Measurements from ENCODE around the gene EPHB2.

The EPHB2 gene

GRCh38 chr1:22687191-22687590 is 23.4 kb upstream of the EPHB2 start:
- Histone ChIP-seq H3K36me3 (ENCODE audit: control insufficient read depth, insufficient read depth, low read length) (no peaks in the 10 kb centered on the region), H3K4me3 (replicated peaks; ENCODE audit: low read depth, low read length) (no peak overlapping the region), H3K27me3 (replicated peaks; ENCODE audit: control insufficient read depth, insufficient read depth, low read length) (peaks cover 1% of the 10 kb centered on the region)
- TF ChIP-seq, protein P1, sequence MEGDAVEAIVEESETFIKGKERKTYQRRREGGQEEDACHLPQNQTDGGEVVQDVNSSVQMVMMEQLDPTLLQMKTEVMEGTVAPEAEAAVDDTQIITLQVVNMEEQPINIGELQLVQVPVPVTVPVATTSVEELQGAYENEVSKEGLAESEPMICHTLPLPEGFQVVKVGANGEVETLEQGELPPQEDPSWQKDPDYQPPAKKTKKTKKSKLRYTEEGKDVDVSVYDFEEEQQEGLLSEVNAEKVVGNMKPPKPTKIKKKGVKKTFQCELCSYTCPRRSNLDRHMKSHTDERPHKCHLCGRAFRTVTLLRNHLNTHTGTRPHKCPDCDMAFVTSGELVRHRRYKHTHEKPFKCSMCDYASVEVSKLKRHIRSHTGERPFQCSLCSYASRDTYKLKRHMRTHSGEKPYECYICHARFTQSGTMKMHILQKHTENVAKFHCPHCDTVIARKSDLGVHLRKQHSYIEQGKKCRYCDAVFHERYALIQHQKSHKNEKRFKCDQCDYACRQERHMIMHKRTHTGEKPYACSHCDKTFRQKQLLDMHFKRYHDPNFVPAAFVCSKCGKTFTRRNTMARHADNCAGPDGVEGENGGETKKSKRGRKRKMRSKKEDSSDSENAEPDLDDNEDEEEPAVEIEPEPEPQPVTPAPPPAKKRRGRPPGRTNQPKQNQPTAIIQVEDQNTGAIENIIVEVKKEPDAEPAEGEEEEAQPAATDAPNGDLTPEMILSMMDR (IDR thresholded peaks at IDR 0.05; ENCODE audit: insufficient read depth, low read length, poor library complexity, severe bottlenecking): no peak
- DNase-seq (ENCODE audit: extremely low read depth, insufficient read length): no peak

- Histone ChIP-seq H3K36me3 (ENCODE audit: control insufficient read depth, insufficient read depth, low read length) (no peaks in the 10 kb centered on the region), H3K27me3 (replicated peaks; ENCODE audit: control insufficient read depth, insufficient read depth, low read length) (no peaks in the 10 kb centered on the region; the same call in none of the 2 replicates), H3K4me3 (replicated peaks; ENCODE audit: low read depth, low read length) (no peak overlapping the region)
- TF ChIP-seq, protein P1 (IDR thresholded peaks at IDR 0.05; ENCODE audit: insufficient read depth, low read length, poor library complexity, severe bottlenecking): no peak
- DNase-seq (ENCODE audit: extremely low read depth, insufficient read length): no peak
These were observed 22.2 kb upstream of the EPHB2 start for GRCh38 chr1:22688466-22688865.

DNA sequence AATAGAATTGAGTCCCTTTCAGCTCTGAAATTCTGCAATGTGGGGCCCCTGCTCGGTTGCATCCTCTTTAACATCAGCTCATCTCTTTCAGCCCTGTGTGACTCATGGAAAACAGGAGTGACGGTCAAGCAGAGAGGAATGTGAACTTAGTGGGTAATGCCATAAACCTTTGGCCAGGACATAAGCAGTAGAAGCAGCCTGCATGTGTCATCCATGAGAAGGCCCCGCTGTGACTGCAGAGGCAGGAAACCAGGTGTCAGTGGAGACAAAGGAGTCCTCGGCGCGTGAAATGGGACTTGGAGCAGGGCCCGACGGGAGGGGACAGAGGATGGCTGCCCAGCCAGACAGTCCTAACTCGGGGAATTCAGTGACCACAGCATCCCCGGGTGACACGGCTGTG is 21.1 kb upstream of the EPHB2 start:
- no peak for DNase-seq (ENCODE audit: extremely low read depth, insufficient read length)

DNA sequence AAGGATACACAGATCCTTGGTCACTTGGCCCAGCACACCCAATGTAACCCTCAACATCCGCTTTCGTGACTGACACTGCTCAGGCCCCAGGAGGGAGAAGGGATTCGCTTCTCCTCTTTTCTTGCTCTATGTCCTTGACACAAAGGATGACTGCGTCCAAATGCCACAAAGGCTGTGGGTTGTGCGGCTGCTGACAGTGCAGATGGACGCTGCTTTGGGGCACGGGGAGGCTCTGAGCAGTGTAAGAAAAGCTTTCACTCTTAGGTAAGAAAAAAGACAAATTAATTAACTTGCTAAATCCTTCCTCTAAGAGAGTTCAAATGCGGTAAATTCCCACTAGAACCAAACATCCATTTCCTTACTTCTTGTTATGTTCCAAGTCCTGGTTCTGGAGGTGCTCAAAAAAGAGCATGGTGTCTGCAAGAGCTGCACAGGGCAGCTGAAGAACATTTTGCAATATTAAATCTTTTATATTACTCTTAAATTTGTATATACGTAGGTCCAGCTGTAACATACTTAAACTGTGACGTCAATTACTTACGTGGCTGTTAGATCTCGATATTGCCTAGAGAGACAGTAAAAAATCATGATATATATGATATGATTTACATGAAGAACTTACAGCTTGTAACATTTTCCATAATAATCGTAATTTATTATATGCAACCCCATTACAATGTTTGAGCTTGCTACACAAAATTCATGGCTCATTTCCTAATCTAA is 19.4 kb upstream of the EPHB2 start:
- H3K27me3 ChIP-seq (replicated peaks; ENCODE audit: control insufficient read depth, insufficient read depth, low read length): no peaks in the 10 kb centered on the region; the same call in 1 of the 2 replicates
- TF ChIP-seq, protein P1 (IDR thresholded peaks at IDR 0.05; ENCODE audit: insufficient read depth, low read length, poor library complexity, severe bottlenecking): no peak
- no peak for DNase-seq (ENCODE audit: extremely low read depth, insufficient read length)

More for the DNA sequence above, 21.1 kb upstream of the EPHB2 start:
- TF ChIP-seq, protein P1 (IDR thresholded peaks at IDR 0.05; ENCODE audit: insufficient read depth, low read length, poor library complexity, severe bottlenecking): no peak
- Histone ChIP-seq H3K36me3 (ENCODE audit: control insufficient read depth, insufficient read depth, low read length) (no peaks in the 10 kb centered on the region), H3K27me3 (replicated peaks; ENCODE audit: control insufficient read depth, insufficient read depth, low read length) (no peaks in the 10 kb centered on the region; the same call in 1 of the 2 replicates), H3K4me3 (replicated peaks; ENCODE audit: low read depth, low read length) (no peak overlapping the region)

DNA sequence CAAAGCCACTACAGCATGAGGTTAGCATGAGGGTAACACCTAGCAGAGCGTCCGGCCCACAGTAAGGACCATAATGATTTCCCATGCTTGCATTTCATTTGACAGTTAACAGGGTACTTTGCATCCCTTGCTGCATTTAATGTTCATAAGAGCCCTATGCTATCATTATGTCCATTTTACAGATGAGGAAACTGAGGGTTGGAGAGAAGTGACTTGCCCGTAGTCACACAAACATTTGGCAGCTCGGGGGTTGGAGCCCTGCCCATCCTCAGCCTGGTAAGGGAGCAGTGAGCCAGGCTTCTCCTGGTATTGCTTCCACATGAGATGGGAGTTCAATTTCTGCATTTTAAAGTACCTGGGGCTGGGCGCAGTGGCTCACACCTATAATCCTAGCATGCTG is 16.5 kb upstream of the EPHB2 start:
- Histone ChIP-seq H3K36me3 (ENCODE audit: control insufficient read depth, insufficient read depth, low read length) (no peaks in the 10 kb centered on the region), H3K4me3 (replicated peaks; ENCODE audit: low read depth, low read length) (no peak overlapping the region), H3K27me3 (replicated peaks; ENCODE audit: control insufficient read depth, insufficient read depth, low read length) (no peaks in the 10 kb centered on the region; the same call in 1 of the 2 replicates)
- TF ChIP-seq, protein P1 (IDR thresholded peaks at IDR 0.05; ENCODE audit: insufficient read depth, low read length, poor library complexity, severe bottlenecking): no peak
- no peak for DNase-seq (ENCODE audit: extremely low read depth, insufficient read length)

More for the DNA sequence above, 19.4 kb upstream of the EPHB2 start:
- no peak overlapping the region for H3K4me3 ChIP-seq (replicated peaks; ENCODE audit: low read depth, low read length)
- H3K36me3 ChIP-seq (ENCODE audit: control insufficient read depth, insufficient read depth, low read length): no peaks in the 10 kb centered on the region

Measured in GM06990 (cell line).